HL-60 (cell line): Measurements from ENCODE around the gene KCND2.

Experiments
- CTCF ChIP-seq: IDR thresholded peaks from one replicate; pipeline ENCODE4 v1.5.1; 2011; ENCODE audit warnings: low read length, control low read depth, inconsistent platforms; ENCODE audit not compliant: insufficient read depth
- REST ChIP-seq: IDR thresholded peaks from 2 replicates; pipeline ENCODE4 v1.6.1; 2012; ENCODE audit warnings: low read depth; ENCODE audit not compliant: insufficient replicate concordance

DNA sequence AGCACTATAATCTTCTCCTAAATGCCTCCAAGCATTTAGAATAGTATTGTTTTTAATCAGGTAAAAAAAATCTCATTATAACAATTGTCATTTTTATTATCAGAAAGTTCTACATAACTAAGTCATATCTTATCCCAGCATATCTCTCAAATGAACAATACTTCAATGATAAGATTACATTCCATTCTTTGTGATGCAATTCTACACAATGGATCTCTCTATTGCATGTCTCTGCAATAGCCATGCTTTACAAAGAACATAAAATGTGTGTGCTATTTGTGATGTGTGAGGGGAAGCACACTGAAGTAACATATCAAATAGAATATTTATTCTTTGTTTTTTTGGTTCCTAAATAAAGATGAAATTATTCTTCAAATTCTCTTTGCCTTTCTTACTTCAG, 389.3 kb downstream of the KCND2 start:
- TF ChIP-seq CTCF (no peak), REST (no peak)
